Heart left ventricle (tissue), 13 donors: Measurements from ENCODE around the gene AMACR.

ENCODE experiments used
- CTCF ChIP-seq, 12 donors: fragments of 200-600 bp; sonication (generic) in 4 of 12; IDR thresholded peaks; one replicate each; pipeline versions ENCODE4 v1.5.0 to v1.8.0; 2018 to 2022; ENCODE audit warnings: antibody characterized with exemption in 12 of 12, mild to moderate bottlenecking in 5 of 12
- POLR2A ChIP-seq, 2 donors: fragments of 450-650 bp; IDR thresholded peaks; one replicate each; pipeline ENCODE4 v1.6.1; 2017; ENCODE audit warnings: antibody characterized with exemption in 2 of 2, mild to moderate bottlenecking in 2 of 2, moderate library complexity in 2 of 2
- donor health status: ischemic (EF 13 %, LVEDD 7.1; RV severe dilation, severe dysfunction).
- donor health status: DM: no; HTN: yes; CAD: no.
- donor health status: DM: no; HTN: no; CAD: no.
- donor health status: ischemic (EF 25% LVEDD 6.9; RV normal size, moderate dysfunction).
- donor health status: ischemic (EF 25% LVEDD 5.7; RV mildly dilated, moderate dysfunction).
- donor health status: ischemic (EF 35%, LVEDD 5.7; RV mildly dilated, moderate dysfunction).
- donor health status: nonischemic (EF 11% LVEDD 7.7; RV severe dilation, severe dysfunction).
- donor health status: DM: yes; HTN: yes; CAD: no.
- donor health status: PGD.
- donor health status: ischemic (EF 29% LVEDD 5.4; RV normal size, mild dysfunction).
- donor health status: nonischemic (EF 23%, LVEDD 6.1; RV moderate dilation, normal function).

- TF ChIP-seq POLR2A (IDR thresholded peaks at IDR 0.05) (no peak), CTCF (IDR thresholded peaks at IDR 0.05) (no peak)
Measured at GRCh38 chr5:34045996-34046395, 38.1 kb upstream of the AMACR start.
